ENCODE measurements around the gene MARCHF6. TPM values are rescaled to one million over a fixed set of nuclear protein-coding genes. Genes with fewer than 3 reads are reported as not detected.

MARCHF6 gene
- total RNA-seq, 1 donor, result 53.9 TPM

GRCh38 chr5:10351199-10351905, 2.1 kb upstream of the MARCHF6 start:
- no peaks in the 10 kb centered on the region for H3K9me3 ChIP-seq (ENCODE audit: low read depth, low read length)
- no peaks in the 10 kb centered on the region for H3K36me3 ChIP-seq (ENCODE audit: insufficient read depth, low read length)
- TF ChIP-seq, protein P1, sequence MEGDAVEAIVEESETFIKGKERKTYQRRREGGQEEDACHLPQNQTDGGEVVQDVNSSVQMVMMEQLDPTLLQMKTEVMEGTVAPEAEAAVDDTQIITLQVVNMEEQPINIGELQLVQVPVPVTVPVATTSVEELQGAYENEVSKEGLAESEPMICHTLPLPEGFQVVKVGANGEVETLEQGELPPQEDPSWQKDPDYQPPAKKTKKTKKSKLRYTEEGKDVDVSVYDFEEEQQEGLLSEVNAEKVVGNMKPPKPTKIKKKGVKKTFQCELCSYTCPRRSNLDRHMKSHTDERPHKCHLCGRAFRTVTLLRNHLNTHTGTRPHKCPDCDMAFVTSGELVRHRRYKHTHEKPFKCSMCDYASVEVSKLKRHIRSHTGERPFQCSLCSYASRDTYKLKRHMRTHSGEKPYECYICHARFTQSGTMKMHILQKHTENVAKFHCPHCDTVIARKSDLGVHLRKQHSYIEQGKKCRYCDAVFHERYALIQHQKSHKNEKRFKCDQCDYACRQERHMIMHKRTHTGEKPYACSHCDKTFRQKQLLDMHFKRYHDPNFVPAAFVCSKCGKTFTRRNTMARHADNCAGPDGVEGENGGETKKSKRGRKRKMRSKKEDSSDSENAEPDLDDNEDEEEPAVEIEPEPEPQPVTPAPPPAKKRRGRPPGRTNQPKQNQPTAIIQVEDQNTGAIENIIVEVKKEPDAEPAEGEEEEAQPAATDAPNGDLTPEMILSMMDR (IDR thresholded peaks at IDR 0.05; ENCODE audit: extremely low read depth, low read depth, low read length), result no peak
- peaks cover 15% of the 10 kb centered on the region for H4K20me1 ChIP-seq (ENCODE audit: insufficient read depth, low read length)
- no peaks in the 10 kb centered on the region for H3K27me3 ChIP-seq (ENCODE audit: insufficient read depth, low read length)
- H3K79me2 ChIP-seq (ENCODE audit: insufficient read depth, low read length), result peaks cover 32% of the 10 kb centered on the region
- no peak overlapping the region for H3K27ac ChIP-seq (ENCODE audit: low read depth, low read length)
- no peak overlapping the region for H2AFZ ChIP-seq (ENCODE audit: low read length)
- H3K4me1 ChIP-seq (ENCODE audit: insufficient read depth, low read length), result peaks cover 19% of the 10 kb centered on the region
- H3K4me2 ChIP-seq (ENCODE audit: insufficient read depth, low read length), result no peak overlapping the region
- no peak overlapping the region for H3K4me3 ChIP-seq (ENCODE audit: insufficient read depth, low read length)
- no peak for DNase-seq (ENCODE audit: insufficient read length, low spot score, missing footprints)

- Histone ChIP-seq H3K27ac (ENCODE audit: low read depth, low read length) (no peak overlapping the region), H3K27me3 (ENCODE audit: insufficient read depth, low read length) (no peaks in the 10 kb centered on the region), H3K79me2 (ENCODE audit: insufficient read depth, low read length) (peaks cover 37% of the 10 kb centered on the region), H3K36me3 (ENCODE audit: insufficient read depth, low read length) (no peaks in the 10 kb centered on the region), H2AFZ (ENCODE audit: low read length) (no peak overlapping the region), H3K4me1 (ENCODE audit: insufficient read depth, low read length) (peaks cover 23% of the 10 kb centered on the region), H3K4me3 (ENCODE audit: insufficient read depth, low read length) (no peak overlapping the region), H3K9me3 (ENCODE audit: low read depth, low read length) (no peaks in the 10 kb centered on the region), H4K20me1 (ENCODE audit: insufficient read depth, low read length) (peaks cover 20% of the 10 kb centered on the region), H3K4me2 (ENCODE audit: insufficient read depth, low read length) (no peak overlapping the region)
- TF ChIP-seq, protein P1 (IDR thresholded peaks at IDR 0.05; ENCODE audit: extremely low read depth, low read depth, low read length), result no peak
- no peak for DNase-seq (ENCODE audit: insufficient read length, low spot score, missing footprints)
Observed at GRCh38 chr5:10351919-10352318, 1.6 kb upstream of the MARCHF6 start.

GRCh38 chr5:10352430-10353240, 860 bp upstream of the MARCHF6 start:
- Histone ChIP-seq H3K9me3 (ENCODE audit: low read depth, low read length) (no peaks in the 10 kb centered on the region), H3K4me1 (ENCODE audit: insufficient read depth, low read length) (peaks cover 29% of the 10 kb centered on the region), H4K20me1 (ENCODE audit: insufficient read depth, low read length) (peaks cover 27% of the 10 kb centered on the region), H3K27ac (ENCODE audit: low read depth, low read length) (peak overlapping the region; percentile 95), H3K79me2 (ENCODE audit: insufficient read depth, low read length) (peaks cover 45% of the 10 kb centered on the region), H3K4me3 (ENCODE audit: insufficient read depth, low read length) (peak overlapping the region; percentile 95), H3K36me3 (ENCODE audit: insufficient read depth, low read length) (no peaks in the 10 kb centered on the region), H2AFZ (ENCODE audit: low read length) (peak overlapping the region; percentile 89), H3K4me2 (ENCODE audit: insufficient read depth, low read length) (peak overlapping the region; percentile 97), H3K27me3 (ENCODE audit: insufficient read depth, low read length) (no peaks in the 10 kb centered on the region)
- no peak for DNase-seq (ENCODE audit: insufficient read length, low spot score, missing footprints)
- TF ChIP-seq, protein P1 (IDR thresholded peaks at IDR 0.05; ENCODE audit: extremely low read depth, low read depth, low read length), result no peak

Measured in osteoblast (primary cell).